Esophagus muscularis mucosa (tissue), 3 donors: ENCODE data around the gene LRP8.

ENCODE experiments used
- CTCF ChIP-seq, 3 experiments: fragments of 200-600 bp in 2 of 3; fragments of 450-650 bp in 1 of 3; sonication (generic) in 2 of 3; IDR thresholded peaks; one replicate each; pipeline ENCODE4 v1.5.1; 2017 to 2019; ENCODE audit warnings: antibody characterized with exemption in 3 of 3, mild to moderate bottlenecking in 2 of 3, moderate library complexity in 1 of 3
- POLR2AphosphoS5 ChIP-seq, 2 donors: sonication (generic); formaldehyde crosslinking; IDR thresholded peaks; one replicate each; pipeline ENCODE4 v1.6.1; 2017; ENCODE audit warnings: antibody characterized with exemption in 2 of 2

DNA sequence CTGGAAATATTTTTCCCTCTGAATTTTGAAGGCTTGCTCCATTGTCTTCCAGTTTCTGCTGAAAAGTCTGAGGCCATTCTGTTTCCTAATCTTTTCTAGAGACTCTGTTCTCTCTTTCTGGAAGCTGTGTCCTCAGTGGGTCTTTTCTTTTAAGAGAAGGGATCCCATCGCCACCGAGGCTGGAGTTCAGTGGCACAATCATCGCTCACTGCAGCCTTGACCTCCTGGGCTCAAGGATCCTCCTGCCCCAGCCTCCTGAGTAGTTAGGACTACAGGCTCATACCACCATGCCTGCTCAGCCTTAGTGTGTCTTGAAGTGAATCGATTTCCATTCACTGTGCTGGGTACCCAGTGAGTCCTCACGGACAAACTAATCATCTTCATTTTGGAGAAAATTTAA is 9.6 kb upstream of the LRP8 start:
- no peak for TF ChIP-seq CTCF (IDR thresholded peaks at IDR 0.05)
- no peak for TF ChIP-seq POLR2AphosphoS5 (IDR thresholded peaks at IDR 0.05)
